ENCODE results near the gene CRIM1.

Gene CRIM1

GRCh38 chr2:36464006-36464721 is 108.6 kb downstream of the CRIM1 start:
- TF ChIP-seq RARB (CRISPR knock-in tag; IDR thresholded peaks at IDR 0.05), result no peak
- TF ChIP-seq ZFP3 (CRISPR knock-in tag; IDR thresholded peaks at IDR 0.05), result no peak
- TF ChIP-seq OSR1 (CRISPR knock-in tag; IDR thresholded peaks at IDR 0.05), result no peak
- no peak for TF ChIP-seq ESRRG (CRISPR knock-in tag; IDR thresholded peaks at IDR 0.05)
- no peak for TF ChIP-seq CSDC2 (CRISPR knock-in tag; IDR thresholded peaks at IDR 0.05)
- TF ChIP-seq CSRNP3 (CRISPR knock-in tag; IDR thresholded peaks at IDR 0.05), result no peak
- TF ChIP-seq, protein P1, sequence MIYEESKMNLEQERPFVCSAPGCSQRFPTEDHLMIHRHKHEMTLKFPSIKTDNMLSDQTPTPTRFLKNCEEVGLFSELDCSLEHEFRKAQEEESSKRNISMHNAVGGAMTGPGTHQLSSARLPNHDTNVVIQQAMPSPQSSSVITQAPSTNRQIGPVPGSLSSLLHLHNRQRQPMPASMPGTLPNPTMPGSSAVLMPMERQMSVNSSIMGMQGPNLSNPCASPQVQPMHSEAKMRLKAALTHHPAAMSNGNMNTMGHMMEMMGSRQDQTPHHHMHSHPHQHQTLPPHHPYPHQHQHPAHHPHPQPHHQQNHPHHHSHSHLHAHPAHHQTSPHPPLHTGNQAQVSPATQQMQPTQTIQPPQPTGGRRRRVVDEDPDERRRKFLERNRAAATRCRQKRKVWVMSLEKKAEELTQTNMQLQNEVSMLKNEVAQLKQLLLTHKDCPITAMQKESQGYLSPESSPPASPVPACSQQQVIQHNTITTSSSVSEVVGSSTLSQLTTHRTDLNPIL (CRISPR knock-in tag; IDR thresholded peaks at IDR 0.05; ENCODE audit: low read depth), result no peak
- no peak for TF ChIP-seq PATZ1 (CRISPR knock-in tag; IDR thresholded peaks at IDR 0.05; ENCODE audit: borderline replicate concordance)
- TF ChIP-seq, protein P2, sequence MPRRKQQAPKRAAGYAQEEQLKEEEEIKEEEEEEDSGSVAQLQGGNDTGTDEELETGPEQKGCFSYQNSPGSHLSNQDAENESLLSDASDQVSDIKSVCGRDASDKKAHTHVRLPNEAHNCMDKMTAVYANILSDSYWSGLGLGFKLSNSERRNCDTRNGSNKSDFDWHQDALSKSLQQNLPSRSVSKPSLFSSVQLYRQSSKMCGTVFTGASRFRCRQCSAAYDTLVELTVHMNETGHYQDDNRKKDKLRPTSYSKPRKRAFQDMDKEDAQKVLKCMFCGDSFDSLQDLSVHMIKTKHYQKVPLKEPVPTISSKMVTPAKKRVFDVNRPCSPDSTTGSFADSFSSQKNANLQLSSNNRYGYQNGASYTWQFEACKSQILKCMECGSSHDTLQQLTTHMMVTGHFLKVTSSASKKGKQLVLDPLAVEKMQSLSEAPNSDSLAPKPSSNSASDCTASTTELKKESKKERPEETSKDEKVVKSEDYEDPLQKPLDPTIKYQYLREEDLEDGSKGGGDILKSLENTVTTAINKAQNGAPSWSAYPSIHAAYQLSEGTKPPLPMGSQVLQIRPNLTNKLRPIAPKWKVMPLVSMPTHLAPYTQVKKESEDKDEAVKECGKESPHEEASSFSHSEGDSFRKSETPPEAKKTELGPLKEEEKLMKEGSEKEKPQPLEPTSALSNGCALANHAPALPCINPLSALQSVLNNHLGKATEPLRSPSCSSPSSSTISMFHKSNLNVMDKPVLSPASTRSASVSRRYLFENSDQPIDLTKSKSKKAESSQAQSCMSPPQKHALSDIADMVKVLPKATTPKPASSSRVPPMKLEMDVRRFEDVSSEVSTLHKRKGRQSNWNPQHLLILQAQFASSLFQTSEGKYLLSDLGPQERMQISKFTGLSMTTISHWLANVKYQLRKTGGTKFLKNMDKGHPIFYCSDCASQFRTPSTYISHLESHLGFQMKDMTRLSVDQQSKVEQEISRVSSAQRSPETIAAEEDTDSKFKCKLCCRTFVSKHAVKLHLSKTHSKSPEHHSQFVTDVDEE (CRISPR knock-in tag; IDR thresholded peaks at IDR 0.05), result no peak
- ATAC-seq, result no peak

DNA sequence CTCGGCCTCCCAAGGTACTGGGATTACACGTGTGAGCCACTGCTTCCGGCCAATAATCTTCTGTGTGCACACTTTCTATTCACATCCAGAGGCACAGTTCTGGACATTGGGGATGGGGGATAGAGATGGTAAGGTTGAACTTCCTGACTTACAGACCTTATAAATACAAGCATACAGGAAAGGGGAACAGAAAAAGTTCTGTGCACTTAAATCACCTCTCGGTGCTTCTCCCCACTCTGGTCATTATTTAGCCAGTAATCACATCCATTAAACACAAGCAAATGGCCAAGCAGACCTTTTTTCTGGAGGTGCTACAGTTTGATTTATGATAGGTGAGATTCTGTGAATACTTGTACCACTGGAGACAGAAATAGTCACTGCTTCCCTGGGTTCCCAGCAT is 110.6 kb downstream of the CRIM1 start:
- ATAC-seq, result no peak
- no peak for TF ChIP-seq CSRNP3 (CRISPR knock-in tag; IDR thresholded peaks at IDR 0.05)
- TF ChIP-seq PATZ1 (CRISPR knock-in tag; IDR thresholded peaks at IDR 0.05; ENCODE audit: borderline replicate concordance), result no peak
- TF ChIP-seq ZNF565 (CRISPR knock-in tag; conservative IDR thresholded peaks at IDR 0.05; ENCODE audit: low read depth), result no peak
- TF ChIP-seq ZFP30 (CRISPR knock-in tag; IDR thresholded peaks at IDR 0.05), result no peak
- no peak for TF ChIP-seq CSDC2 (CRISPR knock-in tag; IDR thresholded peaks at IDR 0.05)
- no peak for TF ChIP-seq PPARA (CRISPR knock-in tag; IDR thresholded peaks at IDR 0.05; ENCODE audit: borderline replicate concordance)
- no peak for TF ChIP-seq ZNF8 (CRISPR knock-in tag; IDR thresholded peaks at IDR 0.05)
- TF ChIP-seq, protein P1 (CRISPR knock-in tag; IDR thresholded peaks at IDR 0.05; ENCODE audit: low read depth), result no peak
- TF ChIP-seq RARB (CRISPR knock-in tag; IDR thresholded peaks at IDR 0.05), result no peak
- TF ChIP-seq ISL1 (CRISPR knock-in tag; IDR thresholded peaks at IDR 0.05), result no peak
- TF ChIP-seq TCF4 (CRISPR knock-in tag; IDR thresholded peaks at IDR 0.05; ENCODE audit: borderline replicate concordance), result no peak
